Measurements from ENCODE around the gene FHOD1.

DNA sequence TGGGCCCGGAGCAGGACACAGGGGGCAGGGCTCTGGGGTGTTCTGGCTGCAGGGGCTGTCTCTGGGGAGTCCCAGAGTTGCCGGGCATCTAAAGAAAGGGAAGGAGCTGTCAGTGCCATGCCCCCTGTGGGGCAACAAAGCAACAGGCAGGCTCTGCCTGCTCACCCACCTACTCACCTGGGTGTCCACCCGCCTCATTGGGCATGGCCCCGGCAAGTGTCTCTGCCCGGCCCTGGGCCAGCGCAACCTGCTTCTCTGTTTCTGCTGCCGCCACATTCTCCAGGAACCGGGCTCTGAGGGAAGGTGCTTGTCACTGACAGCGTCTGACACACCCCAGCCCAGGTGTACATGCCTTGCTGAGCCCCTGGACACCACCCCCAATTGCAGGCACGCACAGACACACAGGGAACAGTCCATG, 13.1 kb downstream of the FHOD1 start:
- TF ChIP-seq, protein P1, sequence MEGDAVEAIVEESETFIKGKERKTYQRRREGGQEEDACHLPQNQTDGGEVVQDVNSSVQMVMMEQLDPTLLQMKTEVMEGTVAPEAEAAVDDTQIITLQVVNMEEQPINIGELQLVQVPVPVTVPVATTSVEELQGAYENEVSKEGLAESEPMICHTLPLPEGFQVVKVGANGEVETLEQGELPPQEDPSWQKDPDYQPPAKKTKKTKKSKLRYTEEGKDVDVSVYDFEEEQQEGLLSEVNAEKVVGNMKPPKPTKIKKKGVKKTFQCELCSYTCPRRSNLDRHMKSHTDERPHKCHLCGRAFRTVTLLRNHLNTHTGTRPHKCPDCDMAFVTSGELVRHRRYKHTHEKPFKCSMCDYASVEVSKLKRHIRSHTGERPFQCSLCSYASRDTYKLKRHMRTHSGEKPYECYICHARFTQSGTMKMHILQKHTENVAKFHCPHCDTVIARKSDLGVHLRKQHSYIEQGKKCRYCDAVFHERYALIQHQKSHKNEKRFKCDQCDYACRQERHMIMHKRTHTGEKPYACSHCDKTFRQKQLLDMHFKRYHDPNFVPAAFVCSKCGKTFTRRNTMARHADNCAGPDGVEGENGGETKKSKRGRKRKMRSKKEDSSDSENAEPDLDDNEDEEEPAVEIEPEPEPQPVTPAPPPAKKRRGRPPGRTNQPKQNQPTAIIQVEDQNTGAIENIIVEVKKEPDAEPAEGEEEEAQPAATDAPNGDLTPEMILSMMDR (IDR thresholded peaks at IDR 0.05; ENCODE audit: low read length) = no peak
- TF ChIP-seq EZH2 (IDR thresholded peaks at IDR 0.05; ENCODE audit: borderline replicate concordance, low read length) = no peak
